NCI-H128 (cell line): ENCODE measurements around the gene TM9SF4.

ENCODE experiments used
- DNase-seq: peaks from one replicate; lab custom pipeline; 2025; ENCODE audit not compliant: unreplicated experiment; lab: John Stamatoyannopoulos, UW

The TM9SF4 gene

DNA sequence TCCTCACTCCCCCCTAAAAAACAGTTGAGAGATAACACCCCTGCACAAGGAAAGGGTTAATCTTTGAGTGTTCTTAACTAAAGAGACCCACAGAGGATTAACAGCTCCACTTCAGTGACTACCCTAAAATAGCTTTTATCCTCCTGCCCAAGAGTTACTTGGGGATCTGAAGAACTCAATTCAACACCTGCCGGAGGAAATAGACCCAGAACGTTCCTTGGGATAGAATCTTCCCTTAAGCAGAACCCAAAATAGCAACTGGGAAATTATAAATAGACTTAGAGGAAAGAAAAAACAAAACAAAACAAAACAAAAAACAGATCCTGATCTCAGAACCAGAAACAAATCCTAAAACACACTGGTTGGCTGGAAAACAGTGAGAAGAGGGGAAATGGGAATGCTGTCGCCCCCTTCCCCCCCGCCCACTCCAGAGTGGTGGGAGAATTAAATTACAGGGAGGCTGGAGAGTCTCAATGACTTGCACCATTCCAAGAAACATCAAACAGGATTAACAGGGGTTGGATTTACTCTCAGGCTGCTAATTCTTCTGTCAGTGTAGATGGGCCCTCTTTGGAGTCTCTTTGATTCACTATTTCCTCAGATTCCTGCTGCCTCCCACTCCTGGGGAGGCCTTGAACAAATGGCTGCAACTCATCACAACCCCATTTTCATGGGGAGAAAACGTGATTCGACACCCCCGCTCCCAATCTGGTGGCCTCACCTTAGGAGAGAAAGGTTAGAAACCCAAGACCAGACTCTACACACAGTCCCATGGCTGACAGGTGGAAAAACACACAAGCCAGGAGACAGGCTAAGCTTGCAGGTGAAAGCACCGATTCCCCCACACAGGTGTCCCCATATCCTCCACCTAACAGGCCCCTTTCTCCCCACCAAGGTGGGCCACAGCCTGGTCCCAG is 96.6 kb downstream of the TM9SF4 start:
- DNase-seq: no peak

DNA sequence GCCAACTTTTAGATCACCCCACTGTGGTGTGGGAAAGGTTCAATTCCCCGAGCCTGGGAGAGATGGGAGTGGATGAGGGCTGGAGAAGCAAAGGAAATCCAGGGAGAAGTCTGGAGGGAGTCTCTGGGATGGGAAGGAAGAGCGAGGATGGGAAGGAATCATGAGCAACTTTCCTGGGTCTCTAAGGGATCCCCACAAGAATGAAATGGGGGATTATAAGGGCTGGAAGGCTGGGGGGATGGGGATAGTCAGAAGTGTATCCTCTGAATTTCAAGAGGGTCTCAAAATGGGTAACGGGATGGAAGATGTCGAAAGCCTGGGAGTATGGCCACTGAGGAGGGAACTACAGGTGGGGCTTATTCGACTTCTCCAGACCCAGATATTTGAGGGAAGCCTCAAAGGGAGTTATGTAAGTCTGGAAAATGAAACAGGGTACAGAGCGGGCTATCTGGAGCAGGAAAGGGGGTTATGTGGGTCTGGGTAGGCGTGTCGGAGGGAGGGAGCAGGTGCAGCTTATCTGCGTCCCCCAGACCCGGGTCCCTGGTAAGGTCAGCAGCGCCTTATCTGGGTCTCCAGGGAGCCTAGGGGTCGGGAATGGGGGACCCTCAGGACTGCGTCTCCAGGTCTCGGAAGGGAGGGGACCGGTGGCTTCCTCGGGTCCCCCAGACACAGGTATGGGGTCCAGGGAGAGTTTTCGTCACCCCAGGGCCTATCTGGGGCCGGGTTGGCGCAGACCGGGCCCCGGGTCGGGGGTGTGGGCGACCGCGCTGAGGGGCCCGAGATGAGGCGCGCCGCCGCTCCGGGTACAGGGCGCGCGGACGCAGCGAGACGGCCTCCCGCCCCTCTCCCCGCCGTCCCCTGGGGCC is 97.5 kb downstream of the TM9SF4 start:
- DNase-seq: no peak

DNA sequence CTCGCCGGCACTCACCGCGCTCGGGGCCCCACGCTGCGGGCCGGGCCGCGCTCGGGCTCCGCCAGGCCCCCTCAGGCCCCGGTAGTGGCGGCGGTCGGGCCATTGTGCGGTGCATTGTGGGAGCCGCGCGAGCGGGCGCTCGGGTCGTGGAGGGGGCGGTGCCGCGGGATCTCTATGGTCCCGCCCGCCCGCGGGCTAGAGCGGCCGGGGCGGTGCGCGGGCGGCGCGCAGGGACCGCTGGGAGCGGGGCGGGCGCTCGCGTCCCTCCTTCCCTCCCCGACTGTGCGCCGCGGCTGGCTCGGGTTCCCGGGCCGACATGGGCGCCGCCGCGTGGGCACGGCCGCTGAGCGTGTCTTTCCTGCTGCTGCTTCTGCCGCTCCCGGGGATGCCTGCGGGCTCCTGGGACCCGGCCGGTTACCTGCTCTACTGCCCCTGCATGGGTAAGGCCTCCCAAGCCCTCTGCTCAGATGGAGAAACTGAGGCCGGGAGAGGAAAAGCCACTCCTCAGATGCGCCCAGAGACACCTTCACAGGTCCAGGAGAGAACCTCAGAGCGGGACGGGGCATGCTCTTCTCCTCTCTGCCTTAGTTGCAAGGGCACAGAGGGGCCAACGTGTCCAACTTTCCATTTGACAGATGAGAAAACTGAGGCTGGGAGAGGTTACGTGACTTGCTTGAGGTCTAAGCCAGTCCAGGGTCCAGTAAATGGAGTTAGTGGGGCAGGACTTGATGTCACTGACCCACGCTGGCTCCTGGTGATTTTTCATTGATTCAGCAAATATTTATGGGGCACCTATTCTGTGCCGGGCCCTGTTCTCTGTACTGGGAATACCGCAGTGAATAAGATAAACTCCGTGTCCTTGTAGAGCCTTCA is 98.3 kb downstream of the TM9SF4 start, which contains the start of the genes PLAGL2 and POFUT1:
TSS of gene PLAGL2 (minus strand) at position 118 of the 873 bp plus-strand sequence. CDS start 5,565 bp downstream, outside the sequence.
TSS of gene POFUT1 (plus strand) at position 255 of the 873 bp plus-strand sequence. CDS start at position 317, 62 bp downstream.
- peak; percentile 77 for DNase-seq

DNA sequence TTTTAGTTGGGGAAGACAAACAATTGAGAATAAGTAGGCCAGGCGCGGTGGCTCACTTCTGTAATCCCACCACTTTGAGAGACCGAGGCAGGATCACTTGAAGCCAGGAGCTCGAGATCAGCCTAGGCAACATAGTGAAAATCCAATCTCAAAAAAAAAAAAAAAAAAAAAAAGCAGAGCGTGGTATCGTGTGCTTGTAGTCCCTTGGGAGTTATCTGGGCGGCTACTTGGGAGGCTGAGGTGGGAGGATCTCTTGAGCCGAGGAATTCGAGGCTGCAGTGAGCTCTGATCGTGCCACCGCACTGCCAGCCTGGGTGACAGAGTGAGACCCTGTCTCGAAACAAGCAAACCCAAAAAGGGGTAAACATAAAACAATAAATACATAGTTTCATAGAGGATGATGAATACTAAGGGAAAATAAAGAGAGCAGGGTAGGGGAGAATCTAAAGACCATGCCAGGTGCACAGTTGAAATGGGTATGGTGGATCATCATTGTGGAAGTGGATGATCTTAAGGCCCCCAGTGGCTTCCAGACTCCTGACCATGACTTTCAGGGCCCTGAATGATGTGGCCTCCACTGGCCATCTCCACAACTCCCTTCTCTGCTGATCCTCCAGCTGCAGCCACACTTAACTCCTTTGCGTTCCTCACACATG is 99.1 kb downstream of the TM9SF4 start:
- DNase-seq: no peak

DNA sequence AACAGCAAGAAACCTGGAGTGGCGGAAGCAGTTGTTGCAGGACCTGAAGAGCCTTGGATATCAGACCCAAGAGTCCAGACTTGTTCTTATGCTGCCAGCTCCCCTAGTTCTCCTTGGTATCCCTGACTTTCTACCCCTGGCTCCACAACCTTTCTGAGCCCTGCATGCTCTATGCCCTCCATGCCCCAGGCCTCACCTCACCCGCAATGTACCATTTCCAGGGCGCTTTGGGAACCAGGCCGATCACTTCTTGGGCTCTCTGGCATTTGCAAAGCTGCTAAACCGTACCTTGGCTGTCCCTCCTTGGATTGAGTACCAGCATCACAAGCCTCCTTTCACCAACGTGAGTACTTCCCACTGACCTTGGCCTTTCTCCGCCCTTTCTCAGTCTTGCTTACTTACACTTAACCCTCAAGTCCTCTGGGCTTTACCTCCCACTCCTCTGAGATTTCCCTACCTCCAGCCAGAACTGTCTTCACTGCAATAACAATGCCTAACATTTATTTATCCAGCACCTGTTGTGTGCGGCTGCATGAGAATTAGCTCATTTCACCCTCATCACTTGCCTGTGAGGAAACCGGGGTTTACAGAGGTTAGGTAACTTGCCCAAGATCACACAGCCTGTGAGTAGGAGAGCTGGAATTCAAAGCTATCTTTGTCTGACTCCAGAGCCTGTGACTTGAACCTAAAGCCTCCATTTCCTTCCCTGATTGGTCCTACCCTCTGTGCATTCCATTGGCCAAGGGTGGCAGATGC is 100.5 kb downstream of the TM9SF4 start:
- DNase-seq: no peak

DNA sequence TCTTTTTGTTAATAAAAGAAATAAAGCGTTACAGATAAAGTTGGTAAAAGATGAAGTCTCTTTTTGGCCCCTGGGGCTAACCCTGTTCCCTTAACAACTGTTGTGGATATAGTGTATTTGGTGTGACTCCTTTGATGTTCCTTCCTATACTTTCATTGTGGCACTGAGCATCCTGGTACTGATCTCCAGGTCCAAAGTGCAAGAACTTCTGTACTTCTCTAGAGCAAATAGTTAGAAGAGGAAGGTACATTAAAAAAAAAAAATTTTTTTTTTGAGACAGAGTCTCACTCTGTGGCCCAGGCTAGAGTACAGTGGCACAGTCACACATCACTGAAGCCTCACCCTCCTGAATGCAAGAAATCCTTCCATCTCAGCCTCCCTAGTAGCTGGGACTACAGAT is 104.4 kb downstream of the TM9SF4 start:
- DNase-seq: no peak

DNA sequence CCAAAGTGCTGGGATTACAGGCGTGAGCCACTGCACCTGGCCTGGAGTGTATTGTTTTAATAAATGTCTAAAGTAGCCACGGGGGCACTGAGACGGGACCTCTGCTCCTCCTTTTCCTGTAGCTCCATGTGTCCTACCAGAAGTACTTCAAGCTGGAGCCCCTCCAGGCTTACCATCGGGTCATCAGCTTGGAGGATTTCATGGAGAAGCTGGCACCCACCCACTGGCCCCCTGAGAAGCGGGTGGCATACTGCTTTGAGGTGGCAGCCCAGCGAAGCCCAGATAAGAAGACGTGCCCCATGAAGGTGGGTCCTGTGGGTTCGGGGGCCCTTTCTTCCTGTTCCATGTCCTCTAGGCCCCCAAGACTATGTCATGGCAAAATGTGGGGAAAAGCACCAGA is 105.6 kb downstream of the TM9SF4 start:
- no peak for DNase-seq

DNA sequence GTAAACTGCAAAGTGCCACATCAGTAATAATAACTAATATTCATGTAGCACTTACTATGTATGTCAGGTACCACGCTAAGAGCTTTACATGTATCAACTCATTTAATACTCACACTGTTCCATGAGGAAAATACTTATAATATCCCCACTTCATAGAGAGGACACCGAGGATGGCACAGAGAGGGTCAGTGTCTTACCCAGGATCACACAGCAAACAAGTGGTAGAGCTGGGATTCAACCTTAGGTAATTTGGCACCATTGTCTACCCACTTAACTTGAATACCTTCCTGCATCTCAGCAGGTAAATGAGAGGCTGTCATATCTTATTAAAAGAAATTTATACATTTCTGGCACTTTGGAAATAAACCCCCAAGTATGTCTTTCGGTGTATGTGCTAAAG is 106.2 kb downstream of the TM9SF4 start:
- no peak for DNase-seq

DNA sequence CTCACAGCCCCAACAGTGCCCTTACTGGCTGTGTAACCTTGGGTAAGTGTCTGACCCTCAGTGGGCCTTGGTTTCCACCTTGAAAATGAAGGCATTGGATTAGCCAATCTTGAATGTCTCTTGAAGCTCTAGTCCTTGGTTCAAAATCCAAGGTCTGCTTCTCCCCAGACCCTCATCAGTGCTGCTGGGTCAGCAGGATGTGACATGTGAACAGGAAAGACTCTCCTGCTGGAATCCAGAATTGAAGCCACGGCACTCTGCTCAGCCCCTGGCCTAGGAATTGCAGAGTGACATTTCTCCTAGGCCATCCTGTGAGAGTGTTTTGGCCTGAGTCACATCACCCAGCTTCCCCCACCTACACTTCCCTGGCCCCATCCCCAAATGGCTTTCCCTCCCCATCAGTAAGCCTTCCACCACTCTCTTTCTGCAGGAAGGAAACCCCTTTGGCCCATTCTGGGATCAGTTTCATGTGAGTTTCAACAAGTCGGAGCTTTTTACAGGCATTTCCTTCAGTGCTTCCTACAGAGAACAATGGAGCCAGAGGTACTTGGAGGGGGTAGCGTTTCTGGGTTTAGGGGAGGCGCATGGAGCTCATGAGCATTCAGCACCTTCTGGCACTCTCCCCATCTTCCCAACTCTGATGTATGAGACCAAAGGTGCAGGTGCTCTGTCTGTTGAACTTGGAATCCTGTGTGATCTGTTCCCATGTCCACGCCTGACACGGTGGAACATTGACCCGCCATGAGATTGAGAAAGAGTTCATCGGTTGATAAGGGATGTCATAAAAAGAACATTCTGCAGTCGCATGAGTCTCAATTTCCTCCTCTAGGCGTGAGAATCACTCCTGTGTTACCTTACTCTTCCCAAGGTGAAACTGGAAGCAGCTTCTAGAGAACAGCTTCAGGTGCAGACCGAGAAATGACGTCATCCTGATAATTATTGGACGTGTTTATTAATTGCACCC is 106.9 kb downstream of the TM9SF4 start:
- no peak for DNase-seq
